Fibroblast of skin of left quadriceps (primary cell): ENCODE results near the gene DOCK3.

Experiments
- DNase-seq, 2 experiments: peaks; one replicate each; pipeline ENCODE4 v3.0.0-alpha.2; 2013; ENCODE audit warnings: low read depth in 2 of 2

The DOCK3 gene, protein sequence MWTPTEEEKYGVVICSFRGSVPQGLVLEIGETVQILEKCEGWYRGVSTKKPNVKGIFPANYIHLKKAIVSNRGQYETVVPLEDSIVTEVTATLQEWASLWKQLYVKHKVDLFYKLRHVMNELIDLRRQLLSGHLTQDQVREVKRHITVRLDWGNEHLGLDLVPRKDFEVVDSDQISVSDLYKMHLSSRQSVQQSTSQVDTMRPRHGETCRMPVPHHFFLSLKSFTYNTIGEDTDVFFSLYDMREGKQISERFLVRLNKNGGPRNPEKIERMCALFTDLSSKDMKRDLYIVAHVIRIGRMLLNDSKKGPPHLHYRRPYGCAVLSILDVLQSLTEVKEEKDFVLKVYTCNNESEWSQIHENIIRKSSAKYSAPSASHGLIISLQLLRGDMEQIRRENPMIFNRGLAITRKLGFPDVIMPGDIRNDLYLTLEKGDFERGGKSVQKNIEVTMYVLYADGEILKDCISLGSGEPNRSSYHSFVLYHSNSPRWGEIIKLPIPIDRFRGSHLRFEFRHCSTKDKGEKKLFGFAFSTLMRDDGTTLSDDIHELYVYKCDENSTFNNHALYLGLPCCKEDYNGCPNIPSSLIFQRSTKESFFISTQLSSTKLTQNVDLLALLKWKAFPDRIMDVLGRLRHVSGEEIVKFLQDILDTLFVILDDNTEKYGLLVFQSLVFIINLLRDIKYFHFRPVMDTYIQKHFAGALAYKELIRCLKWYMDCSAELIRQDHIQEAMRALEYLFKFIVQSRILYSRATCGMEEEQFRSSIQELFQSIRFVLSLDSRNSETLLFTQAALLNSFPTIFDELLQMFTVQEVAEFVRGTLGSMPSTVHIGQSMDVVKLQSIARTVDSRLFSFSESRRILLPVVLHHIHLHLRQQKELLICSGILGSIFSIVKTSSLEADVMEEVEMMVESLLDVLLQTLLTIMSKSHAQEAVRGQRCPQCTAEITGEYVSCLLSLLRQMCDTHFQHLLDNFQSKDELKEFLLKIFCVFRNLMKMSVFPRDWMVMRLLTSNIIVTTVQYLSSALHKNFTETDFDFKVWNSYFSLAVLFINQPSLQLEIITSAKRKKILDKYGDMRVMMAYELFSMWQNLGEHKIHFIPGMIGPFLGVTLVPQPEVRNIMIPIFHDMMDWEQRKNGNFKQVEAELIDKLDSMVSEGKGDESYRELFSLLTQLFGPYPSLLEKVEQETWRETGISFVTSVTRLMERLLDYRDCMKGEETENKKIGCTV (N-terminal part only)

DNA sequence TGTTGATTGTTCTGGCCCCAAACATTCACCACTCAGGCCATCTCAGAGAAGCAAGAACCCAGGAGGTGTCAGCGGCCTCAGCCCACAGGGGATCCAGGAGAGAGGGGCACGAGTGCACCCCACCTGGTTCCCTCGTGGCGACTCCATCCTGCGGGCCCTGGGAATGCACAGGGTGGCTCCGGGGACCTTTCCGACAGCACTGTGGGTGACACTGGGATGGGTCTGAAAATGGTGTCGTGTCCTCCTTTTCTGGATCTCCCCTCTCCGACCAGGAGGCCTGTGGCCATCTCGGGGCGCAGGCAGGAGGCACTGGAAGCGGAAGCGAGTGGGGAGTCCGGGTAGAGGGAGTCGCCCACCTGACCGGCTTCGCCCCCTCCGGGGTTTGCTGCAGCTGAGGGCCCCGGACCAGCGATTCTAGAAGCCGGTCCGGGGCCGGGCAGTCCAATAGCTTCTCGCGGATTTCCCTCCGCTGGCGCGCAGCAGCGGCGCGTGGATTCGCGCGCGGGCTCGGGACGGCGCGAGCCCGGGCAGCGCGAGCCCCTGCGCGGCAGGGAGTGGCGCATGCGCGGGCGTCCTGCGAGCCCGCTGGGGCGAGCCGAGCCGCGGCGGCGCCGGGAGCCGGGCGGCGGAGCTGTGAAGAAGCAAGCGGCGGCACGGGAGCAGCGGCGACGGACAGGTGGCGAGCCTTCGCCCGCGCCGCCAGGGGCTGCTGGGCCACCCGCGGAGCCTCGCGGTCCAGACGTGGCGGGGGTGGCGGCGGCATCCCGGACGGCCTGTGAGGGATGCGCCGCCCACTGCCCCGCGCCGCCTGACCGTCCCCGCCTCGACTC is at the start of gene DOCK3:
Gene DOCK3, plus strand, starts transcription at position 579 of the 830 bp plus-strand sequence. CDS start 337 bp downstream, outside the sequence.
- DNase-seq: peak; percentile 6 to 15

DNA sequence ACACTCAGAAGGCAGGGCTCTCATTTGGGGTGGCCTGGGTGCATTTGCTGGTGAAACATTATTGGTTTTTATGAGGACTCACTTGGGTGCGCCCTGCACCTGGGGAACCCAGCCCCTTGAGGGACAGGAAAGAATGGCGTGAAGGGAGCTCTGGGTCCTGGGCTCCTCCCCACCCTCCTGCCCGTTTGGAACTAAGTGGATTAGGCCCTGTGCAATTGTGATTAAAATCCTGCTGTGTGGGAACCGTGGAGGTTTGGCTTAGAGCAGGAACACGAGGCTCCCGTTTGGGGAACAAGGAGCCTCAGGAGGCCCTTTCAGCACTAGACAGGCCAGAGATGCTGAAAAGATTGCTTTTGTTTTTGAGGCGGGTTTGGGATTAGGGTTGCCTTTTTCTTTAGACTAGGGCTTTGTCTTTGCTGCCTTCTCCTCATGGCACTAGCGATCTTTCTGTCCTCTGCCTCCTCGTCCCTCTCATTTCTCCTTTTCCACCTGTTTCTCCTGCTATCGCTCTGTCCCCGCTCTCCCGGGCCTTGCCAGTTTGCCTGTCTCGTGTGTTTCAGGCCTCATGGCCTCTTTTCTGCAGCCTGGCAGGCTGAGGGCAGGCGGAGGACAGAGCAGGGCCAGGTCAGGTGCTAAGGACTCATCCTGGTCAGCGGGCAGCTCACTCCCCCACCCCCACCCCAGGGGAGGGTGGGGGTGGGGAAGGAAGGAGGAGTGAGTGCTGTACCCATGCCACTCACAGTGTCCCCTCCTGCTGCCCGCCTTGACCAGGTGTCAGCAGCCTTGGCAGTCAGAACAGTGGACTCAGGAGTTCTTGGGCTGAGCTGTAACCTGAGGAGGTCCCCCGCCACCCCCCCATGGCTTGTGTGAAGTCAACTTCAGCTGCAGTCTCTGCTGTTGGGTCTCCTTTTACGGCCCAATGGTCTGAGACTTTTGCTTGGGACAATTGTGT is 49.2 kb upstream of the DOCK3 start:
- DNase-seq: no peak

GRCh38 chr3:50626401-50626800 is 48.3 kb upstream of the DOCK3 start:
- no peak for DNase-seq

DNA sequence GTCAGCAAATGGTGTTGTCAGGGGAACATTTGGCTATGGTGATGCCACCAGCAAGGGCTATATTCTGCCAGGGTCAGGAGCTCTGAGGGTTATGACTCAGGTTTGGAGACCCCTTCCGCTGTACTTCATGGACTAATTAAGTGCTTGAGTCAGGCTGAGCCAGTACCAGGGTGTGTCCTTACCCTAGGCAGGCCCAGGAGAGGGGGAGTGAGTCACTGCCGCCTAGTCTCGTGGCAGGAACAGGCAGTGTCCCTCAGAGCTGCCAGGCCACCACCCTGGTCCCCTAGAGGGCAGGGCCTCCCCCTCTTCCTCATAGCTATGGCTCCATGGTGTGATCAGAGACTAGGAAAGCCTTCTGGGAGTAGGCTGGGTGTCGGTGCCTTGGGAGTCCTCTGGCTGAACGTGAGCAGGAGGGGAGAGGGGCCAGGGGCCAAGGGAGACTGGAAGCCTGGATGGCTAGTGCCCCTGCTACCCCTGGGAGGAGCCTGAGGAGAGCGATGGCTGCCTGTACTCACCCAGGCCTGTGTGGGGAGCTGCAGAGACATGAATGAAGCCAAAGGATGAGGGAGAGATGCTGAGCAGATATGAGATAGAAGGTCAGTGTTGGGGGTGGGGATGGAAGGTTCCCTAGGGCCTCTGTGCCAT is 47.2 kb upstream of the DOCK3 start:
- no peak for DNase-seq

GRCh38 chr3:50628601-50629000 is 46.1 kb upstream of the DOCK3 start:
- no peak for DNase-seq

DNA sequence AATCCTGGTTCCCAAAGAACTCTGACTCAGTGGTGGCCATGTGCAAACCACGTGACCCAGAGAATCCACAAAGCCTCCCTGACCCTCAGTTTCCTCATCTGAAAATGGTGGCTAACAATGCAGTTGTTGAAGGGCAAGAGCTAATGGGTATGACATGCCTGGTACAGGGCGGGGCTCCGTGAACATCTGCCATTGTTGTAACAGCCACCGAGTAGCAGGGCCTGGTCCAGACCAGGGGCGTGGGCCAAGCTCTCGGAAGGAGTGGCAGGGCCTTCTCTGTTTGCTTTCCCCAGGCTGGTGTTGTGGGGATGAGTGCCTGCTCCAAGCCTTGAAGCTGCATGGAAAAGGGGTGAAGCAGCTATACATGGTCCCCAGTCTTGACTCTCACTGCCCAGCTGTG is 44.3 kb upstream of the DOCK3 start:
- no peak for DNase-seq

DNA sequence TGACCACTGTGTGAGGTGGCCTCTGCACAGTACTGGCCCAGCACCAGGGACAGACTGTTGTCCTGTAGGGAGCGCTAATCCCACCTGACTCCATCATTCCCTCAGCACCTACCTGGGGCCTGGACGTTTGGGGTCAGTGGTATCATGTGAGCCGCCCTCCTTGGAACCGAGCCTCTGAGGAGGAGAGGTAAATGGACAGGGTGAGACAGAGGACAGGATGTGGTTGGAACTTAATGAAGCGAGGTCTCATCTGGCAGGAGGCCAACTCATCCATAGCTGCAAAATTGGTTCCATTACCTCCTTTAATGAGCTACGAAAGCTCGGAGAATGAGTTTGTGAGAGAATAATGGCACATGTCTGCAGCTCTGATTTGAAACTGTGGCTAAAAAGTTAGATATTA is 43.9 kb upstream of the DOCK3 start:
- peak in 1 of 2 experiments; percentile 35 for DNase-seq

DNA sequence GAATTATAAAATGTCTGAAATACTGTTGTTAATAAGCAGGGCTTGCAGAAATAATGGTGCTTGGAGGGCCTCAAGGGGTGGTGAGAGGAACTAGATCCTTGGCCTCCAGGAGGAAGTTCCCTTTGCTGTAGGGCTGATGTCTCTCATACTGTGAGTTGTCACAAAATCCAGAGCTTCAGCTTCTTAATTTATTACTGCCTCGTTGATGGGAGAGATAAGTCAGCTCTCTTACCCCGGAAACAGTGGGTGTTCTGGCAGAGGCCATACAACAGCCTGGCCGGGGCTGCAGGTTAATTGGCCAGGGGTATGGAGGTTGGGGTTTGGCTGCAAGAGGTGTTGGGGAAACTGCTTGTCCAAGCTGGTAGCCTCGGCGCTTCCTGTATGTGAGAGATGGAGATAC is 42.3 kb upstream of the DOCK3 start:
- no peak for DNase-seq

DNA sequence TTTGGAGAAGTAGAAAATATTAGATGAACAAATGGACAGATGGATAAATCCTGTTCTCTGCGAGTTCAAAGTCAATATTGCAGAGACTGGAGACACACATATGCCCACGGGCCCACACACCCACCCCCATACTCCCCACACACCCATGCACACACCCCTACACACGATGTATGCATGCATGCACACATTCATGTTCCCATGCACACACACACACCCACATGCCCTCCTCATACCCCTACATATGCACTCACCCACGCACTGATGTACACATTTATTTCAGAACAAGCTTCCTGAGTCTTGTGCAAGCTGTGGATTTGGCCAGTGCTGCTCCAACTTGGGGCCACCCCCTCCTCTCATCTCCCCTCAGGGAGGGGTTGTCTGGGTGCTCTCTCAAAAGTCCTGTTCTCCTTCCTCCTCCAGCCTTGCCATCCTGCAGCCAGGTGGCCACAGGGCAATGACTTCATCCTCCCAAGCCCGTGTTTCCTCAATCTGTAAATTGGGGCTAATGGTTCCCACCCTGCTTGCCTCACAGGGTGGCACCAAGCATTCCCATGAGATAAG is 41.4 kb upstream of the DOCK3 start:
- no peak for DNase-seq

GRCh38 chr3:50635066-50635465 is 39.7 kb upstream of the DOCK3 start:
- DNase-seq: no peak

- no peak for DNase-seq
Measured at GRCh38 chr3:50637011-50637410, 37.7 kb upstream of the DOCK3 start.

- DNase-seq: no peak
Measured at GRCh38 chr3:50637945-50638344, 36.8 kb upstream of the DOCK3 start.

GRCh38 chr3:50639055-50639494 is 35.7 kb upstream of the DOCK3 start:
- peak; percentile 21 to 22 for DNase-seq

DNA sequence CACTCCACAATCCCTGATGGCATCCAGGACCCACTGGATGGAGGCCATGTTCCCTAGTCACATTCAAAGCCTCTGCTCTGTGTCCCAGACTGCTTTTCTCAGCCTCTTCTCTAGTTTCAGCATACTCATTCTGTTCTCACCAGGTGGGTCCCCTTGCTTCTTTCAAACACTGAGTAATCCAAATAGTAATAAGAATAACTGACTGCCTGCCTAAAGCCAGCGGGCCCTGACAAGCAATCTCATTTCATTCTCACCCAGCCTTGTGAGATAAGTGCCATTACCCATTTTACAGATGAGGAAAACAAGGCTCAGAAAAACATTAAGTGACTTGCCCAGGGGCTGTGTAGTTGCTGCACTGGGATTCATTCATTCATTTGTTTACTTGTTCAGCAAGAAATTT is 32.3 kb upstream of the DOCK3 start:
- no peak for DNase-seq

- no peak for DNase-seq
Measured at GRCh38 chr3:50644561-50644960, 30.2 kb upstream of the DOCK3 start.

GRCh38 chr3:50645378-50645777 is 29.3 kb upstream of the DOCK3 start:
- DNase-seq: no peak

DNA sequence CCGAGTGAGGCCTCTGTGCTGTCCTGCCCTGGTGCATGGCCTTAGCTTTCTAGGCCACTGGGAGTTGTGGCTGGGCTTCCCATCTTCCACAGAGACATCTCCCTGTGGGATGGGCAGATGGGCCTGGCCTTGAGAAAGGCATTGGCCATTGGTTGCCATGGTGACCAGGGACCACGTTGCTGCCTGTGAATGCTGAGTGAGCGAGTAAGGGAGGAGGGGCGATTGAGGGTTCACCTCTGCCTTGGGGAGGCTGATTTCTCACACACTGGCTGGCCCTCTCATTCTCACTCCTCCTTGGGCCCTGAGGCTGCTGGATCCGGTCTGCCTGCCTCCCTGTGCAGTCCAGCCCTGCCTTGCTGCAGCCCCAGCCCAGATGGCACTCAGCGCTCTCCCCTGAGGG is 26.4 kb upstream of the DOCK3 start:
- no peak for DNase-seq

DNA sequence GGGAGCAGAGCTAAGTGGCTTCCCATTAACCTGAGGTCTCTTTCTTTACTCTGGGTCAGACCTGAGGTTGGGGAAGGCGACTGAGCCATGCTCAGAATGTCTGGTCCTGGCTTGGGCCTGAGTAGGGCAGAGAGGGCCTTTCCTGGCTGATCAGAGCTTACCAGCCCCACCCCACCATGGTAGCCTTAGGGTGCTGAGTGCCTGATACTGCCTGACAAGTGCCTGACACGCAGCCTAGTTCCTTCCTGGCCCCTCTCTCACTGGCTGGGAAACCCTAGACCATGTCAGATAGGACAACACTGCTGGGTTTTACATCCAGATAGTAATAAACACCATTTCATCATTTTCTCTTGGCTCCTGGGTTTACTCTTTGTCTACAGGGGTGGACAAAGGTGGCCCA is 25.8 kb upstream of the DOCK3 start:
- DNase-seq: no peak

DNA sequence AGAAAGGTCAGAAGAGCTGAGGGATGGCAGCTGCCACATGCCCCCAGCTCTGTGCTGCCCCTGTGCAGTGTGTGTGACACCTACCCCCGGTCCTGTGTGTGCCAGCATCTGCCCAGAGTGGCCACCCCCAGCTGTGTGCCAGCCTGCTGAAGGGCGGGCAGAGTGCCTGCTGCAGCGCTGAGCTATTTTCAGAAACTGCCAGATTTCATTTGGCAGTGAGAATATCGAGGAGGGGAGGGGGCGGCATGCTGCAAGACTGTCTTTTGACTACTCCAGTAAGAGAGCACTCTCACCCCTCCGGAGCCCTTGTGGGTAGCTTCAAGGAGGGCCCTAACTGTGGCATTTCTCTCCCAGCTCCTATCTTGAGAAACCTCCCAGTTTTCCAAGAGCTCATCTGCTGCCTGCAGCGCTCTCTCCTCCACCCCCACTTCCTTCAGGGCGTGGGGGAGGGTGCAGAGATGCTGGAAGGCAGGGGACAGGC is 25.2 kb upstream of the DOCK3 start:
- no peak for DNase-seq
